ENCODE results near the gene CHKA. TPM values are rescaled to one million over a fixed set of nuclear protein-coding genes. Genes with fewer than 3 reads are reported as not detected.

Gene CHKA
- total and polyA plus RNA-seq, 4 donors = 17.6 to 73.4 (median 49.0) TPM

- WGBS, 2 donors = 80 to 86% methylated on average over 8 of the region's 8 CpGs
- no peak overlapping the region for H3K27ac ChIP-seq (ENCODE audit: low read depth in 1 of 2, low read length in 1 of 2)
- no peaks in the 10 kb centered on the region for H3K9me3 ChIP-seq (ENCODE audit: control insufficient read depth in 4 of 4, insufficient read depth in 3 of 4, low read length in 3 of 4)
- peaks cover 0 to 23% (median 2%) of the 10 kb centered on the region in 5 donors for H3K4me1 ChIP-seq (ENCODE audit: control insufficient read depth in 5 of 5, insufficient read depth in 5 of 5, low read length in 5 of 5)
- H3K4me3 ChIP-seq = no peak overlapping the region
- H3K27me3 ChIP-seq (ENCODE audit: control insufficient read depth in 3 of 3, insufficient read depth in 3 of 3, low read length in 2 of 3) = no peaks in the 10 kb centered on the region
- TF ChIP-seq CTCF (IDR thresholded peaks at IDR 0.05; ENCODE audit: control extremely low read depth, extremely low read depth) = no peak
- ATAC-seq (ENCODE audit: insufficient read depth, low FRiP score) (no peak), DNase-seq (no peak)
- no peak overlapping the region for H3K9ac ChIP-seq (ENCODE audit: insufficient read depth in 1 of 2, low read length in 2 of 2)
- H3K36me3 ChIP-seq (ENCODE audit: control insufficient read depth in 4 of 4, insufficient read depth in 4 of 4, low read length in 4 of 4) = no peaks in the 10 kb centered on the region
Measured at GRCh38 chr11:68136866-68137265, 15.7 kb upstream of the CHKA start.

GRCh38 chr11:68135161-68135560 is 14.0 kb upstream of the CHKA start:
- no peaks in the 10 kb centered on the region for H3K9me3 ChIP-seq (ENCODE audit: control insufficient read depth in 4 of 4, insufficient read depth in 3 of 4, low read length in 3 of 4)

GRCh38 chr11:68133761-68134160 is 12.6 kb upstream of the CHKA start:
- DNase-seq (no peak), ATAC-seq (ENCODE audit: insufficient read depth, low FRiP score) (no peak)
- Histone ChIP-seq H3K9ac (ENCODE audit: insufficient read depth in 1 of 2, low read length in 2 of 2) (no peak overlapping the region), H3K27me3 (ENCODE audit: control insufficient read depth in 3 of 3, insufficient read depth in 3 of 3, low read length in 2 of 3) (no peaks in the 10 kb centered on the region), H3K4me3 (no peak overlapping the region), H3K27ac (ENCODE audit: low read depth in 1 of 2, low read length in 1 of 2) (no peak overlapping the region), H3K9me3 (ENCODE audit: control insufficient read depth in 4 of 4, insufficient read depth in 3 of 4, low read length in 3 of 4) (peaks cover 0 to 2% (median 0%) of the 10 kb centered on the region in 4 donors), H3K36me3 (ENCODE audit: control insufficient read depth in 4 of 4, insufficient read depth in 4 of 4, low read length in 4 of 4) (no peaks in the 10 kb centered on the region), H3K4me1 (ENCODE audit: control insufficient read depth in 5 of 5, insufficient read depth in 5 of 5, low read length in 5 of 5) (peaks cover 0 to 9% (median 5%) of the 10 kb centered on the region in 5 donors)
- 76 to 98% methylated on average over 2 of the region's 2 CpGs for WGBS, 2 donors
- no peak for TF ChIP-seq CTCF (IDR thresholded peaks at IDR 0.05; ENCODE audit: control extremely low read depth, extremely low read depth)

More at GRCh38 chr11:68135161-68135560, 14.0 kb upstream of the CHKA start:
- H3K9ac ChIP-seq (ENCODE audit: insufficient read depth in 1 of 2, low read length in 2 of 2) = no peak overlapping the region
- H3K4me1 ChIP-seq (ENCODE audit: control insufficient read depth in 5 of 5, insufficient read depth in 5 of 5, low read length in 5 of 5) = peaks cover 0 to 10% (median 2%) of the 10 kb centered on the region in 5 donors
- ATAC-seq (ENCODE audit: insufficient read depth, low FRiP score) (no peak), DNase-seq (no peak)
- no peak overlapping the region for H3K4me3 ChIP-seq
- 60 to 64% methylated on average over 3 of the region's 3 CpGs for WGBS, 2 donors
- TF ChIP-seq CTCF (IDR thresholded peaks at IDR 0.05; ENCODE audit: control extremely low read depth, extremely low read depth) = no peak
- H3K36me3 ChIP-seq (ENCODE audit: control insufficient read depth in 4 of 4, insufficient read depth in 4 of 4, low read length in 4 of 4) = no peaks in the 10 kb centered on the region
- H3K27me3 ChIP-seq (ENCODE audit: control insufficient read depth in 3 of 3, insufficient read depth in 3 of 3, low read length in 2 of 3) = no peaks in the 10 kb centered on the region
- H3K27ac ChIP-seq (ENCODE audit: low read depth in 1 of 2, low read length in 1 of 2) = no peak overlapping the region

- no peak overlapping the region for H3K4me3 ChIP-seq
- no peak overlapping the region for H3K9ac ChIP-seq (ENCODE audit: insufficient read depth in 1 of 2, low read length in 2 of 2)
- 79 to 91% methylated on average over 1 of the region's 1 CpG for WGBS, 2 donors
- peaks cover 0 to 2% (median 0%) of the 10 kb centered on the region in 4 donors for H3K9me3 ChIP-seq (ENCODE audit: control insufficient read depth in 4 of 4, insufficient read depth in 3 of 4, low read length in 3 of 4)
- ATAC-seq (ENCODE audit: insufficient read depth, low FRiP score) (no peak), DNase-seq (no peak)
- H3K4me1 ChIP-seq (ENCODE audit: control insufficient read depth in 5 of 5, insufficient read depth in 5 of 5, low read length in 5 of 5) = peaks cover 0 to 12% (median 6%) of the 10 kb centered on the region in 5 donors
- TF ChIP-seq CTCF (IDR thresholded peaks at IDR 0.05; ENCODE audit: control extremely low read depth, extremely low read depth) = no peak
- H3K36me3 ChIP-seq (ENCODE audit: control insufficient read depth in 4 of 4, insufficient read depth in 4 of 4, low read length in 4 of 4) = no peaks in the 10 kb centered on the region
- H3K27me3 ChIP-seq (ENCODE audit: control insufficient read depth in 3 of 3, insufficient read depth in 3 of 3, low read length in 2 of 3) = no peaks in the 10 kb centered on the region
- no peak overlapping the region for H3K27ac ChIP-seq (ENCODE audit: low read depth in 1 of 2, low read length in 1 of 2)
Measured at GRCh38 chr11:68130121-68130520, 8.9 kb upstream of the CHKA start.
